ENCODE measurements around the gene ENO4. TPM values are rescaled to one million over a fixed set of nuclear protein-coding genes. Genes with fewer than 3 reads are reported as not detected.

ENO4 gene
- total RNA-seq, 1 donor from 2014 or later, result not detected

DNA sequence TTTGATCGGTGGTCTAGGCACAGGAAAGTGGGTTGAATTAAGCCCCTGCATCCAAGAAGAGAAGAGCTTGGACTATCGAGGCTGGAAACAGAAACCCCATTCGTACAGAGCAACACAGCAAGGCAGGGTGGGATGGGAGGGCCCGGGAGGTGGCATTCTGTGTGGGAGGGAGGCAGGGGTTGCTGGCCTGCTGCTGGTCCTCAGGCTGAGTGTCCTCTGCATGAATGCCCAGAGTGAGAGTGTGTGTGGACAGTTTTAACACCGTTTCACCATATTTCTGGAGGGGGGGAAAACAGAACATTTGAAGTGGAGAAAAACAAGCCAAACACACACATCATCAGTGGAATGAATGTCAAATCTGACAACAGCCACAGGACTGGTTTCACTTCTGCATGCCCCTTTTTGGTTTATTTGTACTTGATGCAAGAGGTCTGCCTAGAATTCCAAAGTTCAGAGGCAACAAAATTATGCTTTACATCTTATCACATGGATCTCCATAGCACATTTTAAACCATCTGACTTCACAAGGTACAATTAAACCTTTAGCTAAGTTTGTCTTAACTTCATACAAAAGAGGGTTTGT lies 11.1 kb upstream of the ENO4 start:
- no peak for DNase-seq
- Histone ChIP-seq H3K4me3 (no peak overlapping the region), H3K27me3 (ENCODE audit: low read depth) (peaks cover 27% of the 10 kb centered on the region), H3K9me3 (replicated peaks) (no peaks in the 10 kb centered on the region), H3K36me3 (no peaks in the 10 kb centered on the region), H3K4me1 (peaks cover 11% of the 10 kb centered on the region), H3K27ac (replicated peaks) (no peak overlapping the region)
- intact Hi-C loops (cut with micrococcal nuclease), result no loop called here
- no peak for TF ChIP-seq CTCF (IDR thresholded peaks at IDR 0.05; ENCODE audit: borderline replicate concordance)

- peaks cover 9% of the 10 kb centered on the region for H3K4me1 ChIP-seq
- H3K9me3 ChIP-seq (replicated peaks), result no peaks in the 10 kb centered on the region
- intact Hi-C loops (cut with micrococcal nuclease), result no loop called here
These were observed 8.8 kb upstream of the ENO4 start for GRCh38 chr10:116840389-116841075.

DNA sequence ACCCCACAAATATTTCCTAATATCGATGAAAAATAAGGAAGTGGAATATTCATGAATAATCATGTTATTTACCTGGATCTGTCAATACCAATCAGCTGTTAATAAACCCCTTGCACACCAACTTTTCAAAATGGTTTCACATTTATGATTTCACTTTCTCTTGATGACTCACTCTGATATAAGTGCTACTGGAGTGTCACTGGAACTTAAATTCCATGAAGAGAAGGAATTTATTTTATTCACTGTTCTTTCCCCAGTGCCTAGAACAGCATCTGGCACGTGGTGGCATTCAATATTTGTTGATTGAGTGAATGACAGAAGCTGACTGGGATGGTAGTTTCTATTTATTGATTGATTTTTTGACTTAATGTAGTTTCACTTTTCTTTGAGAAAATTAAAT lies 3.5 kb upstream of the ENO4 start:
- intact Hi-C loops (cut with micrococcal nuclease), result no loop called here
- Histone ChIP-seq H3K4me1 (peaks cover 17% of the 10 kb centered on the region), H3K27me3 (ENCODE audit: low read depth) (peaks cover 41% of the 10 kb centered on the region), H3K36me3 (no peaks in the 10 kb centered on the region), H3K27ac (replicated peaks) (no peak overlapping the region), H3K9me3 (replicated peaks) (no peaks in the 10 kb centered on the region), H3K4me3 (no peak overlapping the region)
- no peak for DNase-seq
- no peak for TF ChIP-seq CTCF (IDR thresholded peaks at IDR 0.05; ENCODE audit: borderline replicate concordance)

More at GRCh38 chr10:116840389-116841075, 8.8 kb upstream of the ENO4 start:
- TF ChIP-seq CTCF (IDR thresholded peaks at IDR 0.05; ENCODE audit: borderline replicate concordance), result no peak
- Histone ChIP-seq H3K27me3 (ENCODE audit: low read depth) (peaks cover 12% of the 10 kb centered on the region), H3K36me3 (no peaks in the 10 kb centered on the region), H3K4me3 (no peak overlapping the region), H3K27ac (replicated peaks) (no peak overlapping the region)
- no peak for DNase-seq

- H3K27me3 ChIP-seq (ENCODE audit: low read depth), result peaks cover 47% of the 10 kb centered on the region
- peak overlapping the region; percentile 79 for H3K27ac ChIP-seq (replicated peaks)
- intact Hi-C loops (cut with micrococcal nuclease), result no loop called here
These were observed 1.0 kb upstream of the ENO4 start for GRCh38 chr10:116848032-116848943.

More at GRCh38 chr10:116848032-116848943, 1.0 kb upstream of the ENO4 start:
- H3K4me1 ChIP-seq, result peaks cover 17% of the 10 kb centered on the region
- DNase-seq, result no peak
- peak overlapping the region; percentile 79 for H3K4me3 ChIP-seq
- no peaks in the 10 kb centered on the region for H3K9me3 ChIP-seq (replicated peaks)
- H3K36me3 ChIP-seq, result no peaks in the 10 kb centered on the region
- no peak for TF ChIP-seq CTCF (IDR thresholded peaks at IDR 0.05; ENCODE audit: borderline replicate concordance)
